ENCODE data around the gene KLHDC3. TPM values are rescaled to one million over a fixed set of nuclear protein-coding genes. Genes with fewer than 3 reads are reported as not detected.
A peak's percentile ranks its signal among the peaks of the same experiment; 100 is the strongest.

The KLHDC3 gene
- total and polyA plus RNA-seq, 2 of the 8 experiments (the other 6 are each of a cell fraction or from before 2014, with no cell fraction given): 181 to 203 TPM

DNA sequence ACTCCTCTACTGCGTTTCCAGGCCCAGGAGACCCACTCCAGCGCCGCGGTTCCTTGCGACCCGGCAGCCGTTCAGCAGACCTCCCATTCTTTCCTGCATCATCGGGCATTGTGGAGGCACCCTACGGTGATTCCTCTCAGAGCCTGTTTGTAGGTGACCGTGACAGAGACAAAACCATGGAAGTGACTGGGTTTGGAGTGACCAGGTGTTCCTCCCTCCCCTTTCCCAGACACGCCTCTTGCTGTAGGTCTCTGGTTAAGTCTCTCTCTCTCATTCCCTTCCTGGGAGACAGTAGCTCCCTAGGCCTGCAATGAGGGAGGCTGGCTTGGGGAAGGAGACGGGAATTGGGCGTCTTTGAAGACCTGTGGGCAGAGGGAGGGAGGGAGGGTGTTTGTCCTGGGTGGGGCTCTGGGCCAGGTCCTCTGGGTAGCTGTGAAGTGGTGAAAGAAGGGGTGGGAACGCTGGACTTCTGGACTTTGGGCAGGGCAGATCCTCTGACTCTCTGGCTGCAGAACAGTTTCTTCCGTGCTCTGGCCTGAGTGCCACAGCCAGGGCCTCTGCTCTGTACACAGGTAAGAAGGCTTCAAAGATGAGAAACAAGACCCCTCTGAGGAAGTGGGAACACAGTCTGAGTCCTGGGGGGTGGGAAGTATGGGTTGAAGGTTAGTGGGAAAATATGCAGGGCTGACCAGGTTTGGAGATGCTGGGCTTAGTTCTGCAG, 46.1 kb downstream of the KLHDC3 start:
- Histone ChIP-seq H3K27ac (ENCODE audit: low read depth, low read length) (peak overlapping the region; percentile 89; the same call in 1 of the 2 replicates), H3K14ac (ENCODE audit: insufficient read length) (no peak overlapping the region), H3K36me3 (ENCODE audit: control insufficient read depth in 2 of 4, insufficient read depth in 4 of 4, low read length in 3 of 4) (peaks cover 3 to 16% (median 11%) of the 10 kb centered on the region in 4 experiments; a peak in 6 of 8 replicates), H2AFZ (ENCODE audit: low read length) (no peak overlapping the region; the same call in 1 of the 2 replicates), H3K18ac (ENCODE audit: extremely low read depth, low read length) (no peak overlapping the region), H4K5ac (ENCODE audit: insufficient read length, low read depth, low read length) (peak overlapping the region; percentile 45), H3K23me2 (ENCODE audit: low read depth, low read length) (peaks cover 10% of the 10 kb centered on the region; the same call in 1 of the 2 replicates), H2BK20ac (ENCODE audit: low read length) (no peak overlapping the region), H4K91ac (replicated peaks; ENCODE audit: insufficient read length, low read length) (no peak overlapping the region), H3K9ac (replicated peaks in 1 of 4; ENCODE audit: extremely low read depth in 1 of 4, low read depth in 3 of 4, low read length in 3 of 4) (peak overlapping the region; percentile 15 to 91 (median 60); a peak in 6 of 7 replicates), H2BK15ac (ENCODE audit: low read length) (no peak overlapping the region), H3K9me3 (ENCODE audit: insufficient read depth in 2 of 2, low read depth in 1 of 2, low read length in 1 of 2) (no peaks in the 10 kb centered on the region), H3K4ac (replicated peaks; ENCODE audit: insufficient read length, low read depth, low read length) (no peak overlapping the region), H4K8ac (ENCODE audit: extremely low read depth, insufficient read depth, low read length) (no peak overlapping the region), H3K79me2 (ENCODE audit: control insufficient read depth in 1 of 2, insufficient read depth in 2 of 2, low read length in 2 of 2) (peaks cover 6 to 16% of the 10 kb centered on the region in 2 experiments; a peak in 3 of 4 replicates), H3K4me3 (ENCODE audit: extremely low read depth in 1 of 4, insufficient read depth in 2 of 4, low read depth in 3 of 4, low read length in 4 of 4) (peak overlapping the region; percentile 90 to 99 (median 98)), H3K27me3 (replicated peaks in 1 of 4; ENCODE audit: control insufficient read depth in 3 of 4, extremely low read depth in 1 of 4, insufficient read depth in 3 of 4, low read length in 3 of 4) (no peaks in the 10 kb centered on the region), H2BK12ac (ENCODE audit: low read depth, low read length) (0 out of 2 replicates have a peak overlapping the region, but pooled peaks have one; percentile 18), H3K23ac (ENCODE audit: insufficient read length) (no peak overlapping the region), H3K4me1 (replicated peaks in 1 of 4; ENCODE audit: control insufficient read depth in 3 of 4, insufficient read depth in 4 of 4, low read length in 3 of 4) (peaks cover 4 to 10% (median 5%) of the 10 kb centered on the region in 4 experiments; a peak in 5 of 7 replicates), H2BK5ac (ENCODE audit: low read depth, low read length) (peak overlapping the region; percentile 81), H3K4me2 (ENCODE audit: insufficient read depth in 1 of 2, low read depth in 2 of 2, low read length in 2 of 2) (peak overlapping the region; percentile 74 to 83), H3K79me1 (ENCODE audit: low read depth, low read length) (peaks cover 14% of the 10 kb centered on the region), H3K56ac (replicated peaks; ENCODE audit: insufficient read length, low read depth, low read length) (no peak overlapping the region), H2BK120ac (replicated peaks; ENCODE audit: low read depth, low read length) (no peak overlapping the region), H2AK5ac (ENCODE audit: low read depth, low read length) (no peak overlapping the region), H4K20me1 (replicated peaks in 1 of 2; ENCODE audit: control insufficient read depth in 1 of 2, insufficient read depth in 2 of 2, low read length in 2 of 2) (no peaks in the 10 kb centered on the region)
- ChIA-PET POLR2A (ENCODE audit: partially characterized antibody) (interaction anchor here (0.8 to 3.5 kb wide), 24 partner anchors 8 to 309 kb away, joined by 3 to 19 read pairs (median 4); partner anchors contain the start of genes CNPY3, PPP2R5D, PTK7 and ZNF318), CTCF (ENCODE audit: partially characterized antibody) (interaction anchor here (0.6 to 3.1 kb wide), 7 partner anchors 9 to 96 kb away, joined by 3 to 20 read pairs (median 4); no protein-coding TSS in a partner anchor)
- TF ChIP-seq PHF8 (conservative IDR thresholded peaks at IDR 0.05; ENCODE audit: low read depth, low read length): peak; percentile 4; the same call in 1 of the 2 replicates
- peak; percentile 5 for TF ChIP-seq ASH2L (IDR thresholded peaks at IDR 0.05; ENCODE audit: low read length)
- TF ChIP-seq CTBP2 (IDR thresholded peaks at IDR 0.05; ENCODE audit: borderline replicate concordance, insufficient read depth, insufficient read length, low read length): no peak
- peak; percentile 16; the same call in 1 of the 2 replicates for TF ChIP-seq TAF1 (IDR thresholded peaks at IDR 0.05; ENCODE audit: low read depth, low read length)
- no peak for TF ChIP-seq TCF12 (IDR thresholded peaks at IDR 0.05; ENCODE audit: low read depth, low read length)
- DNase-seq (ENCODE audit: low read depth in 1 of 2, low spot score in 2 of 2) (no peak), FAIRE-seq (no peak)
- 10% methylated on average over 15 of the region's 15 CpGs; no CpG with 5 or more reads in 1 of the 2 experiments for WGBS, 2 experiments (ENCODE audit: extremely low coverage in 1 of 2, insufficient coverage in 1 of 2, insufficient read length in 1 of 2, insufficient replicate concordance in 2 of 2, low coverage in 1 of 2, low lambda C conversion rate in 2 of 2, missing lambda C conversion rate in 1 of 2)

Measured in H1 (cell line).